Stomach (tissue), 4 donors: ENCODE measurements around the gene CORO2B.

Experiments
- CTCF ChIP-seq, 7 experiments: fragments of 450-650 bp in 4 of 7; fragments of 200-600 bp in 3 of 7; sonication (generic) in 3 of 7; IDR thresholded peaks; one replicate each; pipeline ENCODE4 v1.5.1; 2016 to 2019; ENCODE audit warnings: antibody characterized with exemption in 7 of 7, control low read depth in 2 of 7, mild to moderate bottlenecking in 1 of 7
- EP300 ChIP-seq: sonication (generic); formaldehyde crosslinking; IDR thresholded peaks from one replicate; pipeline ENCODE4 v1.6.1; 2017; ENCODE audit warnings: antibody characterized with exemption
- POLR2A ChIP-seq, 4 donors: fragments of 450-650 bp; IDR thresholded peaks; one replicate each; pipeline ENCODE4 v1.6.1; 2016; ENCODE audit warnings: antibody characterized with exemption in 4 of 4, control low read depth in 2 of 4, mild to moderate bottlenecking in 1 of 4, moderate library complexity in 1 of 4
- POLR2AphosphoS5 ChIP-seq, 3 donors: sonication (generic); formaldehyde crosslinking; IDR thresholded peaks; one replicate each; pipeline ENCODE4 v1.6.1; 2016; ENCODE audit warnings: antibody characterized with exemption in 3 of 3

- no peak for TF ChIP-seq CTCF (IDR thresholded peaks at IDR 0.05)
- no peak for TF ChIP-seq POLR2A (IDR thresholded peaks at IDR 0.05)
- no peak for TF ChIP-seq POLR2AphosphoS5 (IDR thresholded peaks at IDR 0.05)
- no peak for TF ChIP-seq EP300
Observed at GRCh38 chr15:68599153-68599545, 20.4 kb downstream of the CORO2B start.
